ENCODE measurements around the gene SRXN1. TPM values are rescaled to one million over a fixed set of nuclear protein-coding genes. Genes with fewer than 3 reads are reported as not detected.
"Not testable (repeated sequence)": the region's sequence is repeated elsewhere in the genome, so short reads cannot be mapped to it uniquely, and the experiment has no call there.

SRXN1 gene
- total RNA-seq = 10 to 100 TPM; 21.1 to 21.9 TPM
- long read RNA-seq, transcript SRXN1-201 (2 exons, 2,698 nt) = major isoform, 254 of 303 reads
- long read RNA-seq, partial matches to known transcripts = 48 of 303 reads
- long read RNA-seq, other reads (novel, unspliced or antisense) = 1 of 303 reads

GRCh38 chr20:653110-653589, at the start of gene SRXN1:
Gene SRXN1, minus strand, starts transcription at chr20:653200. Its CDS starts 15 bp downstream, at chr20:653185.
- DNase-seq (peak; percentile 90 to 92), ATAC-seq (peak; percentile 95)
- intact Hi-C loops (cut with DNase I, micrococcal nuclease) = loop anchor here in 1 of 2 donors (10.0 kb wide), 1 partner anchor 108 kb away; the partner anchor contains the start of gene CSNK2A1

DNA sequence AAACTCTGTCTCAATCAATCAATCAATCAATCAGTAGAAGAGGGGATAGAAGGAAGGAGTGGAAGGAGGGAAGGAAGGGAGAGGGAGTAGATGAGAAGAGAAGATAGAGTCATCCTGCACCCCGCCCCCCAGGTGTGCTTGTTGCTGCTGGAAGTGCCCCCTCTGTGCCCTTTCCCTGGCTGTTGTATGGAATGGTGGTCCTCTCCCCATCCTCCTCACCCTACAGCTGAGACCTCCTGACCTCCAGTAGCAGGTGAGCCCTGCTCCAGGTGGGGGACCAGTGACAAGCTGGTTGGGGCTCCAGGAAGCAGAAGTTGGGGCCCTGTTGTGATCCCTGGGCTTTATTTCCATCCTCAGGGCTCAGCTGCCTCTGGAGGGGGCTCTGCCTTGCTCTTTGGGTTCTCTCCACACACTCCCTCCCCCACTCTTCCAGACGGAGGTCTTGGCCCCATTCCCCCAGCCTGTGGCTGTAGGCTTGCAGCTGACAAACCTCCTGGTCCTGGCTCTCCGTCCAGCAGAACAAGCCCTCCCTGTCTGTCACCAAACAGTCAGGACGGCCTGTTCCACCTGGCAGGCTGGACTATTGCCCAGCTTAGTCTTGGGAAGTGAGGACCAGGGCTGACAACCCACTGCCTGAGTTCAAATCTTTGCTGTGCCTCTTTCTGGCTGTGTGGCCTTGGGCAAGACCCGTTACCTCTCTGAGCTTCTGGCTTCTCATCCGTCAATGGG, 48.6 kb upstream of the SRXN1 start:
- ATAC-seq (no peak), DNase-seq (no peak)
- intact Hi-C loops (cut with DNase I, micrococcal nuclease) = no loop called here

- DNase-seq (no peak), ATAC-seq (no peak)
- intact Hi-C loops (cut with DNase I, micrococcal nuclease) = loop anchor here in 1 of 2 donors (10.0 kb wide), 1 partner anchor 65 kb away; no protein-coding TSS in a partner anchor
These were observed 46.9 kb upstream of the SRXN1 start for GRCh38 chr20:699811-700338.

- ATAC-seq = no peak
- intact Hi-C loops (cut with DNase I, micrococcal nuclease) = loop anchor here in 1 of 2 donors (10.0 kb wide), 1 partner anchor 65 kb away; no protein-coding TSS in a partner anchor
- no peak for DNase-seq
These were observed 46.3 kb upstream of the SRXN1 start for GRCh38 chr20:699342-699741.

- ATAC-seq (no peak), DNase-seq (no peak)
- intact Hi-C loops (cut with DNase I, micrococcal nuclease) = loop anchor here in 1 of 2 donors (10.0 kb wide), 1 partner anchor 63 kb away; no protein-coding TSS in a partner anchor
These were observed 45.3 kb upstream of the SRXN1 start for GRCh38 chr20:698276-698675.

DNA sequence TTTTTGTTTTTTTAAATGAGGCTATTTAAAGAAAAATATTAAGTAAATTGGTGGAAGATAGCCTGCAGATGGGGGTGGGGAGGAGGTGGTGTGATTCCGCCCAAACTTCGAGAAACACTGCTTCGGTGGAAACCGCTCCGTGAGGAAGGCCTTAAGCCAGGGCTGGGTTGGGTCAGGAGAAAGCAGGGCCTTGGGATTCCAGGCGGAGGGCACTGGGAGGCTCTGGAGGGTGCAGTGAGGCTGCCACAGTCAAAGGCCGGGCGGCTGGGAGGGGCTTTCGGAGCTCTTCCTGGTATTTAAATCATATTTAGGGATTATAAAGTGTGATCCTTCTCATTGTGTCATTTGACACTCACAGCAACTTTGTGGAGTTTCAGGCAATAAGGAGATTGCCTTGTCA, 44.8 kb upstream of the SRXN1 start:
- intact Hi-C loops (cut with DNase I, micrococcal nuclease) = loop anchor here in 1 of 2 donors (10.0 kb wide), 1 partner anchor 63 kb away; no protein-coding TSS in a partner anchor
- no peak for ATAC-seq

DNA sequence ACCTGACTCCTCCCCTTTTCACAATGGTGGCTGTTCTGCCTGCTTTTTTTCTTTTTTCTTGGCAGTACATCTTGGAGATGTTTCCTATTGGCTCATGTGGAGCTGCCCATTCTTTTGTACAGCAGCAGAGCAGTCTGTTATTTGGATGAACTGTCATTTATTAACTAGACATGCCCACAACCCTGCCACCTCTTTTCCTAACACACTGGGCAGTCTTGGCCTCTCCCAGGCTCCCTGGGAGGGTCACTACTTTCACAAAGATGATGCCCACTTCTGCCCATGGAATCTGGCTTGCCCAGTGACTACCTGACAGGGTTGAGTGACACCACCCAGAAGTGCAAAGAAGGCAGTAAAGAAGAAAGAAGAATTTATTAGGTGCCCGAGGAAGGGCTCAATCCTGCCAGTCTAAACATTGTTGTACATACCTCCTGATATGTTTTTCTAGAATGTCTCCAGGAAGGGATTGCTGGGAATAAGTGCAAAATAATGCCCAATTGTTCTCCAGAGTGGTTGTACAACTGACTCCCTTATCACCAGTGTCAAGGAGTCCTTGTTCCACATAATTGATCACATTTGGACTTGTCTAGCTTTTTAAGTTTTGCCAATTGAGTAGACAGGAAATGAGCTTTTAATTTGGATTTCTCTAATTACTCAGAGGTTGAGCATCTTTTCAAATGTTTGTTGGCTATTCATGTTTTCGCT, 42.3 kb upstream of the SRXN1 start:
- ATAC-seq = no peak
- DNase-seq = no peak
- intact Hi-C loops (cut with DNase I, micrococcal nuclease) = loop anchor here in 1 of 2 donors (10.0 kb wide), 1 partner anchor 61 kb away; no protein-coding TSS in a partner anchor

More for the DNA sequence above, 44.8 kb upstream of the SRXN1 start:
- DNase-seq = no peak

- intact Hi-C loops (cut with DNase I, micrococcal nuclease) = loop anchor here in 1 of 2 donors (10.0 kb wide), 1 partner anchor 60 kb away; no protein-coding TSS in a partner anchor
- DNase-seq (no peak), ATAC-seq (no peak)
These were observed 41.5 kb upstream of the SRXN1 start for GRCh38 chr20:694496-694895.

GRCh38 chr20:693786-694185, 40.8 kb upstream of the SRXN1 start:
- DNase-seq, ATAC-seq: not testable (repeated sequence)
- intact Hi-C loops (cut with DNase I, micrococcal nuclease) = loop anchor here in 1 of 2 donors (10.0 kb wide), 1 partner anchor 59 kb away; no protein-coding TSS in a partner anchor

DNA sequence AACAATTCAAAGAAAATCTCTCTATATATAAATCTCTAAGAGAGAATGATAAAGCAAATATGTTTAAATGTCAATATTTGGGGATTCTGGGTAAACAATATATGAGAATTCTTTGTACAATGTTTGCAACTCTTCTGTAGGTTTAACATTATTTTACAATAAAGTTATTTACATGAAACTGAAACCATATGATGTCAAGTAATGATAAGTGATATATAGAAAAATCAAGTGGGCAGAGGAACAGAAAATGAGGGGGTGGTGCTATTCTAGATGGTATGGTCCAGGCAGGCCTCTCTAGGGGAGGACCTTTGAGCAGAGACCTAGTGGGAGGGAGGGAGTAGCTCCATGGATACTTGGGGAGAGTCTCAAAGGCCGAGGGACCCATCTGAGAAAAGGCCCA, 39.0 kb upstream of the SRXN1 start:
- ATAC-seq = no peak
- intact Hi-C loops (cut with DNase I, micrococcal nuclease) = loop anchor here in 1 of 2 donors (10.0 kb wide), 1 partner anchor 57 kb away; no protein-coding TSS in a partner anchor
- DNase-seq = no peak

DNA sequence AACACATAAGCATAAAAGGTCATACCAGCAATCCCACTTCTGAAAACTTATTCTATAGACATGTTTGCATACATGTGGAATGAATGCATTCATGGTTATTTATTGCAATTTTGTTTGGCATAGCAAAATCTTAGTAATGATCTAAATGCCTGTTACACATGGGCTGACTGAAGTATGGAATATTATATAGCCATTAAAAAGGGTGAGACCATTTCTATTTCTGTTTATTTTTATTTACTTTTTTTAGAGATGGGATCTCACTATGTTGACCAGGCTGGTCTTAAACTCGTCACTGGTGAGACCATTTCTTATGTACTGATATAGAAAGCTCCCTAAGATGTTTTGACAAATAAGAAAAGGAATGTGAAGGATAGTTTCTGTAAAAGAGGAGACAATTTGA, 36.9 kb upstream of the SRXN1 start:
- intact Hi-C loops (cut with DNase I, micrococcal nuclease) = loop anchor here in 1 of 2 donors (10.0 kb wide), 1 partner anchor 55 kb away; no protein-coding TSS in a partner anchor
- ATAC-seq (no peak), DNase-seq (no peak)

GRCh38 chr20:689348-689747, 36.3 kb upstream of the SRXN1 start:
- intact Hi-C loops (cut with DNase I, micrococcal nuclease) = no loop called here
- ATAC-seq (no peak), DNase-seq (no peak)

DNA sequence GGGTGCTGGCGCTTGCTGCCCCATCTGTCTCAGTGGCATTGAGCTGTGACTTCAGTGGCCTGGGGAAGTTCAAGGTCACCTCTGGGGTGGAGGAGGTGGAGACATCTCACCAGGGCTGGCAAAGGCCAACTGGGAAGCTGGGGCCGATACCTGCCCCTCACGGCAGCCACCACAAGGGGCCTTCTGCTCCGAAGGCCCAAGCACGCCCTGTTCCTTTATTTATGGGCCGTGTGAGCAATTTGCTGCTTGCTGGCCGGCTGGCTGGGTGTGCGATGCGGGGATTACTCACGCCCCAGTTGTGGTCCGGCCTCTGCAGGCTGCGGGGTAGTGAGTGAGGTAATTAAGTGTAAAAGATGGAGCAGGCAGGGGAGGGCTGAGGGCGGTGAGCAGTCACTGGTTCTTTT, 35.8 kb upstream of the SRXN1 start:
- intact Hi-C loops (cut with DNase I, micrococcal nuclease) = no loop called here
- ATAC-seq (no peak), DNase-seq (no peak)

DNA sequence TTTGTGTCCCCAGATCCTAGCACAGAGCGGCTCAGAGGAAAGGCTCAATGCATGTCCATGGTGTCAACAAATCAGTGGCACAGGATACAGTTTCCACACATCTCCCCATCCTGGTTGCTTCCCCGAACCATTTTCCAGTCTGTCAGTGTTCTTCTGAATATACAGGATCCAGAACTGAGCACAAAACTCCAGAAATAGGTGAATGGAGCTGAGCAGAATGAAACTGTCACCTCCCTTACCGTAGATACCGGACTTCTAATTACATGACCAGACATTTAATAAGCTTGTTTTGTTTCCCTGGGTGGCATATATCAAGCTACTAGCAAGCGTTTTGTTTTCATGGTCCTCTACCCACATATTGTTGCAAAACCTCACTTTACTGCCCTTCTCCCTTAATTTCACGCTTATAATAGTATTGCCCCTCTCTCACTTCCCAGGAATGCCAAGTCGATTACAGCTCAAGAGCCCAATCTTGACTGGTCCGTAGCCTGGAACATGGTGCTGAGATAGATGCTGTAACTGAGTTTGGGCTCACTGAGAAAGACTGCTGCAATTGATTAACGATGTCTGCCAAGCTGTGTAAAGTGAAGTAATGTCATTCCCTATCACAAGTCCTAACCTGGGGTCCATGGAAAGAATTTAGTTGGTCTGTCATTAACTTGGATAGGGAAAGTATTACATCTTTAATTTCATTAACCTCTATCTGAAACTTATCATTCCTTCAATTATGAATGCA, 34.6 kb upstream of the SRXN1 start:
- intact Hi-C loops (cut with DNase I, micrococcal nuclease) = no loop called here
- no peak for ATAC-seq
- DNase-seq = no peak

GRCh38 chr20:684676-685319, 31.8 kb upstream of the SRXN1 start:
- intact Hi-C loops (cut with DNase I, micrococcal nuclease) = no loop called here
- ATAC-seq (no peak), DNase-seq (no peak)

GRCh38 chr20:682123-682522, 29.1 kb upstream of the SRXN1 start:
- DNase-seq = no peak
- intact Hi-C loops (cut with DNase I, micrococcal nuclease) = no loop called here
- no peak for ATAC-seq

DNA sequence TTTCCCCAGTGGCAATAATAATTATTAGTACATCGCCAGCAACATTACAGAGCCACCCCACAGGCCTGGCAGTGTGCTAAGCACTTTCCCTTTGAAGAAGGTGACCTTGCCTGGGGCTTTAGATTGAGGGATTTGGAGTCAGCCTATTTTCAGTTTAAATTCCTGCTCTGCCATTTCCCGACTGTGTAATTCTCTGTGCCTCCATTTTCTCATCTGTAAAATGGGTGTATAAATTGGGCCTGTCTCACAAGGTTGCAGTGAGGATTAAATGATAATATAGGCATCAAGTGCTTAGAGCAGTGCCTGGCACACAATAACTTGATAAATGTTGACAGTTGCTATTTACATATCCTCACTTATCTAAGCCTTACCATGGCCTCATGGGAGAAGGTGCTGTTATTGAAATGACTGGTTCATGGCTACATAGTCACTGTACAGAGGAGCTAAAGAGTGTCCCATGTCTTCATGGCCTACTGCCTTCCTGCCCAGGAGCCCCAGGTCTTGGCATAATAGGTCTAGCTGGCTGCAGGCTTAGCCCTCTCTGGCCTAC, 27.7 kb upstream of the SRXN1 start:
- DNase-seq = no peak
- intact Hi-C loops (cut with DNase I, micrococcal nuclease) = no loop called here
- no peak for ATAC-seq

GRCh38 chr20:677957-678356, 25.0 kb upstream of the SRXN1 start:
- intact Hi-C loops (cut with DNase I, micrococcal nuclease) = no loop called here
- ATAC-seq (no peak), DNase-seq (no peak)

All from left colon (tissue), 2 donors.